ENCODE data around the gene HPCA.

- no peak for TF ChIP-seq ZNF384 (IDR thresholded peaks at IDR 0.05)
- no peak for TF ChIP-seq FOXK2 (IDR thresholded peaks at IDR 0.05)
- TF ChIP-seq PKNOX1 (IDR thresholded peaks at IDR 0.05): no peak
- TF ChIP-seq BHLHE40 (IDR thresholded peaks at IDR 0.05; ENCODE audit: borderline replicate concordance): no peak
- no peak for TF ChIP-seq SUZ12 (IDR thresholded peaks at IDR 0.05)
- TF ChIP-seq LEF1 (IDR thresholded peaks at IDR 0.05; ENCODE audit: borderline replicate concordance): no peak
- TF ChIP-seq L3MBTL2 (conservative IDR thresholded peaks at IDR 0.05): no peak
Observed at GRCh38 chr1:32894019-32894600, 7.8 kb downstream of the HPCA start.

Data from HEK293T (cell line).